Measurements from ENCODE around the gene STAT5A.
"Not testable (repeated sequence)": the region's sequence is repeated elsewhere in the genome, so short reads cannot be mapped to it uniquely, and the experiment has no call there.

- not testable (repeated sequence) for TF ChIP-seq EZH2phosphoT487 (IDR thresholded peaks at IDR 0.05; ENCODE audit: unreplicated experiment); CTCF (conservative IDR thresholded peaks at IDR 0.05; ENCODE audit: low read depth in 2 of 2); EZH2 (IDR thresholded peaks at IDR 0.05; ENCODE audit: low read depth, unreplicated experiment); CREB1 (CRISPR knock-in tag; IDR thresholded peaks at IDR 0.05; ENCODE audit: low read depth); ZNF114 (CRISPR knock-in tag; IDR thresholded peaks at IDR 0.05); REST (IDR thresholded peaks at IDR 0.05; ENCODE audit: unreplicated experiment); POLR2AphosphoS5 (IDR thresholded peaks at IDR 0.05; ENCODE audit: low read depth); JUNB (IDR thresholded peaks at IDR 0.05; ENCODE audit: unreplicated experiment)
Measured at GRCh38 chr17:42240863-42241262, 47.4 kb upstream of the STAT5A start.

Measured in GM23338 (cell line).